NCI-H526 treated with DMSO at 0.1 percent for 48 hours (cell line): ENCODE data around the gene MZT2B.
"Not testable (repeated sequence)": the region's sequence is repeated elsewhere in the genome, so short reads cannot be mapped to it uniquely, and the experiment has no call there.

Source experiments
- DNase-seq: peaks from one replicate; lab custom pipeline; 2025; lab: John Stamatoyannopoulos, UW

The MZT2B gene

DNA sequence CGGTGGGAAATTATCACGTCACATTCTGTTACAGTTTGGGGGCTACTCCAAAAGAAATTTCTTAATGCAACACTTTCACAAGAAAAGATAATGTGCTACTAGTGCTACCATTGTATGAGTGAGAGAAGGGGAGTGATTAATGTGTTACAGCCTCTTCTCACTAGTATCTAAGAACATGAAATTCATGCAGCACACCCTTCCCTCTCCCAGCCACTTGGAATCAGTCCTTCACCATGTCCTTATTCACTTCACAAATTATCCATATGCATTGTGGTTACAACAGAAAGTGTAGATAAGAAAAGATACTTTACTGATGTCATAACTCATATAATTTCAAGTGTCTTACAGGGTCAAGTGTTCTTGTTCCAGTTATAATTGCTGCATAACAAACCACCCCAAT lies 37.1 kb downstream of the MZT2B start:
- DNase-seq = not testable (repeated sequence)

- not testable (repeated sequence) for DNase-seq
Measured at GRCh38 chr2:130220505-130220904, 38.4 kb downstream of the MZT2B start.

GRCh38 chr2:130222523-130222922 lies 40.5 kb downstream of the MZT2B start:
- not testable (repeated sequence) for DNase-seq

GRCh38 chr2:130228005-130228404 lies 45.9 kb downstream of the MZT2B start:
- not testable (repeated sequence) for DNase-seq

GRCh38 chr2:130228467-130229160 lies 46.6 kb downstream of the MZT2B start:
- DNase-seq = not testable (repeated sequence)

GRCh38 chr2:130229161-130229510 lies 47.1 kb downstream of the MZT2B start:
- not testable (repeated sequence) for DNase-seq

- DNase-seq = not testable (repeated sequence)
Measured at GRCh38 chr2:130230376-130230775, 48.3 kb downstream of the MZT2B start.

DNA sequence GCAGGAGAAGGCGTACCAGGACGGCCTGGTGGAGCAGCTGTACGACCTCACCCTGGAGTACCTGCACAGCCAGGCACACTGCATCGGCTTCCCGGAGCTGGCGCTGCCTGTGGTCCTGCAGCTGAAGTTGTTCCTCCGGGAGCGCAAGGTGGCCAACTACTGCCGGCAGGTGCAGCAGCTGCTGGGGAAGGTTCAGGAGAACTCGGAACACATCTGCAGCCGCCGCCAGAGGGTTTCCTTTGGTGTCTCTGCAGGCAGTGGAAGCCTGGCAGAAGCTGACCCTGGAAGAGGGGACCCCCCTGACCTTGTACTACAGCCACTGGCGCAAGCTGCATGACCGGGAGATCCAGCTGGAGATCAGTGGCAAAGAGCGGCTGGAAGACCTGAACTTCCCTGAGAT lies 48.8 kb downstream of the MZT2B start:
- DNase-seq = not testable (repeated sequence)

- DNase-seq = no peak
Measured at GRCh38 chr2:130231656-130232055, 49.6 kb downstream of the MZT2B start.

DNA sequence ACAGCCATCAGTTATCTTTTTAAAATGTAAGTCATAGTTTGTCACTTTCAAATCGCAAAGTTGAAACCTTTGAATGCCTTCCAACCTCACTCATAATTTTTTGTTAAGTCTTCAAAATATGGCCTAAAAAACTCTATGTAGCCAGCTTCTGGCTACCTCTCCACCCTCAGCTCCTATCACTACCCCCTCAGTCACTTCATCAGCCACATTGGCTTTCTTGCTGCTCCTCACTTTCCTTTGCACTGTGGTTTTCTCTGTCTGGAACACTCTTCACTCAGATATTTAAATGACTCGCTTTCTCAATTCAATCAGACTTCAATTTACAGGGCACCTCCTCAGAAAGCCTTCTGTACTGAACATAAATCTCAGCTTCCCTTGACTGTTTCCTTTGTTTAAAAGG lies 51.0 kb downstream of the MZT2B start:
- not testable (repeated sequence) for DNase-seq

GRCh38 chr2:130239581-130239980 lies 57.5 kb downstream of the MZT2B start:
- DNase-seq = not testable (repeated sequence)
